Rectal smooth muscle tissue (tissue), 1 donor: Measurements from ENCODE around the gene FILIP1L.
A peak's percentile ranks its signal among the peaks of the same experiment; 100 is the strongest.

ENCODE experiments used
- H3K27ac ChIP-seq: one replicate; pipeline ENCODE4 v1.7.0; 2013; ENCODE audit warnings: low read depth, low read length, inconsistent platforms
- H3K27me3 ChIP-seq: one replicate; pipeline ENCODE4 v1.7.0; 2013; ENCODE audit warnings: low read length; ENCODE audit not compliant: control insufficient read depth, insufficient read depth
- H3K36me3 ChIP-seq: one replicate; pipeline ENCODE4 v1.7.0; 2013; ENCODE audit warnings: low read length; ENCODE audit not compliant: control insufficient read depth, insufficient read depth
- H3K4me1 ChIP-seq: one replicate; pipeline ENCODE4 v1.7.0; 2013; ENCODE audit warnings: low read length; ENCODE audit not compliant: control insufficient read depth, insufficient read depth
- H3K4me3 ChIP-seq: one replicate; pipeline ENCODE4 v1.7.0; 2013; ENCODE audit warnings: low read length
- H3K9ac ChIP-seq: one replicate; pipeline ENCODE4 v1.7.0; 2013; ENCODE audit warnings: low read length

The FILIP1L gene

GRCh38 chr3:99934975-99935797, 179.1 kb downstream of the FILIP1L start:
- H3K4me1 ChIP-seq: peaks cover 30% of the 10 kb centered on the region

GRCh38 chr3:99933971-99934750, 180.1 kb downstream of the FILIP1L start:
- Histone ChIP-seq H3K9ac (no peak overlapping the region), H3K27me3 (no peaks in the 10 kb centered on the region), H3K27ac (no peak overlapping the region), H3K4me3 (no peak overlapping the region), H3K36me3 (no peaks in the 10 kb centered on the region), H3K4me1 (peaks cover 40% of the 10 kb centered on the region)

More at GRCh38 chr3:99934975-99935797, 179.1 kb downstream of the FILIP1L start:
- Histone ChIP-seq H3K36me3 (no peaks in the 10 kb centered on the region), H3K4me3 (no peak overlapping the region), H3K27ac (peak overlapping the region; percentile 75), H3K27me3 (no peaks in the 10 kb centered on the region), H3K9ac (no peak overlapping the region)

GRCh38 chr3:99931059-99931458, 183.2 kb downstream of the FILIP1L start:
- Histone ChIP-seq H3K9ac (no peak overlapping the region), H3K27ac (peak overlapping the region; percentile 90), H3K36me3 (no peaks in the 10 kb centered on the region), H3K4me1 (peaks cover 41% of the 10 kb centered on the region), H3K27me3 (no peaks in the 10 kb centered on the region), H3K4me3 (no peak overlapping the region)

- H3K4me1 ChIP-seq: peaks cover 41% of the 10 kb centered on the region
- H3K27me3 ChIP-seq: no peaks in the 10 kb centered on the region
- H3K36me3 ChIP-seq: no peaks in the 10 kb centered on the region
- no peak overlapping the region for H3K9ac ChIP-seq
- peak overlapping the region; percentile 90 for H3K27ac ChIP-seq
- peak overlapping the region; percentile 6 for H3K4me3 ChIP-seq
These were observed 184.6 kb downstream of the FILIP1L start for GRCh38 chr3:99929745-99930139.

GRCh38 chr3:99928771-99929744, 185.2 kb downstream of the FILIP1L start:
- H3K4me3 ChIP-seq: peak overlapping the region; percentile 6
- H3K27ac ChIP-seq: peak overlapping the region; percentile 90

GRCh38 chr3:99927671-99928457, 186.4 kb downstream of the FILIP1L start:
- H3K4me3 ChIP-seq: no peak overlapping the region
- H3K27ac ChIP-seq: peak overlapping the region; percentile 90
- no peaks in the 10 kb centered on the region for H3K27me3 ChIP-seq
- H3K36me3 ChIP-seq: no peaks in the 10 kb centered on the region
- H3K9ac ChIP-seq: no peak overlapping the region
- peaks cover 38% of the 10 kb centered on the region for H3K4me1 ChIP-seq

More at GRCh38 chr3:99928771-99929744, 185.2 kb downstream of the FILIP1L start:
- Histone ChIP-seq H3K4me1 (peaks cover 38% of the 10 kb centered on the region), H3K27me3 (no peaks in the 10 kb centered on the region), H3K36me3 (no peaks in the 10 kb centered on the region), H3K9ac (no peak overlapping the region)

GRCh38 chr3:99925584-99926230, 188.6 kb downstream of the FILIP1L start:
- Histone ChIP-seq H3K4me3 (no peak overlapping the region), H3K27me3 (no peaks in the 10 kb centered on the region), H3K9ac (no peak overlapping the region), H3K4me1 (peaks cover 37% of the 10 kb centered on the region), H3K36me3 (no peaks in the 10 kb centered on the region), H3K27ac (peak overlapping the region; percentile 61)

- H3K27ac ChIP-seq: no peak overlapping the region
- no peaks in the 10 kb centered on the region for H3K27me3 ChIP-seq
- H3K36me3 ChIP-seq: no peaks in the 10 kb centered on the region
- H3K9ac ChIP-seq: no peak overlapping the region
- H3K4me1 ChIP-seq: peaks cover 22% of the 10 kb centered on the region
- no peak overlapping the region for H3K4me3 ChIP-seq
These were observed 190.4 kb downstream of the FILIP1L start for GRCh38 chr3:99923873-99924272.

GRCh38 chr3:99921986-99922385, 192.3 kb downstream of the FILIP1L start:
- no peaks in the 10 kb centered on the region for H3K36me3 ChIP-seq
- H3K27ac ChIP-seq: no peak overlapping the region
- H3K4me1 ChIP-seq: peaks cover 12% of the 10 kb centered on the region
- no peak overlapping the region for H3K9ac ChIP-seq
- no peak overlapping the region for H3K4me3 ChIP-seq
- H3K27me3 ChIP-seq: no peaks in the 10 kb centered on the region

GRCh38 chr3:99921377-99921695, 193.0 kb downstream of the FILIP1L start:
- Histone ChIP-seq H3K27me3 (no peaks in the 10 kb centered on the region), H3K27ac (peak overlapping the region; percentile 17), H3K36me3 (no peaks in the 10 kb centered on the region), H3K4me1 (peaks cover 12% of the 10 kb centered on the region), H3K9ac (no peak overlapping the region), H3K4me3 (no peak overlapping the region)
